IPS-18c (cell line): ENCODE data around the gene NPW.

Source experiments
- H3K4me3 ChIP-seq: 2 replicates; pipeline ENCODE4 v1.7.0; 2013; ENCODE audit warnings: low read depth, mild to moderate bottlenecking, low read length, moderate library complexity; ENCODE audit not compliant: insufficient read depth
- H3K9me3 ChIP-seq: one replicate; pipeline ENCODE4 v1.6.1; 2013; ENCODE audit warnings: mild to moderate bottlenecking, low read length, moderate library complexity; ENCODE audit not compliant: control insufficient read depth, insufficient read depth

The NPW gene

GRCh38 chr16:1997494-1998359 lies 21.9 kb upstream of the NPW start:
- H3K4me3 ChIP-seq, result no peak overlapping the region
- no peaks in the 10 kb centered on the region for H3K9me3 ChIP-seq

GRCh38 chr16:1998360-1998835 lies 21.2 kb upstream of the NPW start:
- Histone ChIP-seq H3K4me3 (no peak overlapping the region), H3K9me3 (no peaks in the 10 kb centered on the region)

DNA sequence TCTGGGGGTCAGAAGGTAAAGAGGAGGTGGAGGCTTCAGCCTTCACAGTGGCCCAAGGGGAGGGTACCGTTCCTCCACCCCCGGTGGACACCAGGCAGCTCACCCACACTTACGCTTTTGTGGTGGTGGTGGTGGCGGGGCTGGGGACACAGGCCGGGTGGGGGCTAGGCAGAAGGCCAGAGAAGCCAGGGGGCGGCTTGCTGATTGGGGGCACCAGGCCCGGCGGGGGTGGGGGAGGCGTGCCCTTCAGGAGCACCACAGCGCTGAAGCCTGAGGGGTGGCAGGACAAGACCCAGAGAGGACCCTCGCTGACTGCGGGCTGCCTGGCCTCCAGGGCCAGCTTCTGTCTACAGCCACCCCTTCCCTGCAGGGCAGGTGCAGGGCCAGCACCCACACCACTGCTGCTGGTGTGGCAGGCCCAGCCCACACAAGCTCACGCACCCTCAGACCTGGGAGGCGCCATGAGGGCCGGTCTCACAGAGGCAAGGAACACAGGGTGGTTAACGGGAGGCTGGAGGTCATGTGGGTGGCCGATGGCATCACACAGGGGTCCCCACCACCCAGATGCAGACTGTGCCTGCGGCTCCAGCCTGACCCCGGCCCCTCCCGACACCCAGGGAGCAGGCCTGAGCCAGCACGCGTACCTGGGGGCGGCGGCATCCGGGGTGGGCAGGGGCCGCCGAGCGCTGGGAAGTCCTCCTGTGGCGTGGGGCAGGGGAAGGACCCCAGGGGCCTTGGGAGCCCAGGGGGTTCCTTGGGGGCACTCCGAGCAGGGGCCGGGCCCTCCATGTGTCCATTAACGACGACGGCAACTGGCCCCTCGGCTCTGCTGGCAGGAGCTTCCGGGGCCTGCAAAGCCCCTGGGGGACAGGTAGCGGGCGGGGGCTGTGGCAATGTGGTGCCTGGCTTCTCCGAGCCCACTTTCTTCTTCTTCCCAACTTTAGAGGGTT lies 20.5 kb upstream of the NPW start:
- no peaks in the 10 kb centered on the region for H3K9me3 ChIP-seq
- no peak overlapping the region for H3K4me3 ChIP-seq

GRCh38 chr16:1999866-2000514 lies 19.6 kb upstream of the NPW start:
- no peak overlapping the region for H3K4me3 ChIP-seq
- no peaks in the 10 kb centered on the region for H3K9me3 ChIP-seq

DNA sequence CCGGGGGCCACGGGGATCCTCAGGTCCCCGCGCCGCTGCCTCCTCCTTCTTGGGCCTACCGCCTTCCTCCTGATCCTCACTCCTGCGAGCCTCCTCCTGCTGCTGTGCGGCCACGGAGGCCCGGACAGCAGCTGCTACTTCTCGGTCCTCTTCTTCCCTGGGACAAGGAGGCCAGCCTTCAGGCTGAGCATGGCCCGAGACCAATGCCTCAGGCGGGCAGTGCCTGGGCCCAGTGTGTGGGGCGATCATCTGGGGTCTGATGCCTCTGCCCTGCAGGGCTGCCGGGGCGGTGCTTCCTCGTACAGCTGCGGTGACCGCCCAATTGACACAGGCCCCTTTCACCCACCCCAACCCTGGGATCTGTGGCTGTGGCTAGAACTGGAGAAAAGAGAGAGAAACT lies 18.6 kb upstream of the NPW start:
- Histone ChIP-seq H3K4me3 (no peak overlapping the region), H3K9me3 (no peaks in the 10 kb centered on the region)

- Histone ChIP-seq H3K9me3 (no peaks in the 10 kb centered on the region), H3K4me3 (no peak overlapping the region)
These were observed 17.9 kb upstream of the NPW start for GRCh38 chr16:2001456-2002355.

GRCh38 chr16:2002406-2003230 lies 17.0 kb upstream of the NPW start:
- no peak overlapping the region for H3K4me3 ChIP-seq
- H3K9me3 ChIP-seq, result no peaks in the 10 kb centered on the region

DNA sequence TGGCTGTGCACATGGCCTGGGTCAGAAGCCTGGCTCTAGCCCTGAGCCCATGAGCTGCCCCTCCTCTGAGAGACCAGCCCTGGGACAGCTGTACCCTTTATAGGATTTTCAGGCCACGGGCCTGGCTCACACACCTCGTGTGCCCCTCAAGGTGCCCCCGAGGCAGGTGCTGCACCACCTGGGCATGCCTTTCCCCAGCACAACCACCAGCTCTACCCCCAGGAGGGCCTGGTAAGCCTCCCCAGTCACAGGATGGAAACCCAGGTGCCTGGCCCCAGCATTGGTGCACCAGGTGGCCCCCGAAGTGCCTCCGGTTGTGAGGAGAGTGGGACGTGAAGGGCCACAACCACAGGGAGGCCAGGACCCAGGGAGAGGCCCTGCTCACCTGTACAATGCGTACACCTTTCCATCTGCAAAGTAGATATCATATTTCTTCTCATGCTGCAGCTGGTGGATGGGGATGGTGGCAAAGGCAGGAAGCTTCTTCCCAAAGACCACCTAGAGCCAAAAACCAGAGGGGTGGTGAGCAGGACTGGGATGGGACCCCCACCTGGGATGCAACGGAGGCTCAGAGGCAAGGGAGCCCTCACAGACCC lies 16.3 kb upstream of the NPW start:
- Histone ChIP-seq H3K9me3 (no peaks in the 10 kb centered on the region), H3K4me3 (no peak overlapping the region)

- peak overlapping the region; percentile 6; the same call in 1 of the 2 replicates for H3K4me3 ChIP-seq
- H3K9me3 ChIP-seq, result no peaks in the 10 kb centered on the region
These were observed 15.6 kb upstream of the NPW start for GRCh38 chr16:2003827-2004641.

DNA sequence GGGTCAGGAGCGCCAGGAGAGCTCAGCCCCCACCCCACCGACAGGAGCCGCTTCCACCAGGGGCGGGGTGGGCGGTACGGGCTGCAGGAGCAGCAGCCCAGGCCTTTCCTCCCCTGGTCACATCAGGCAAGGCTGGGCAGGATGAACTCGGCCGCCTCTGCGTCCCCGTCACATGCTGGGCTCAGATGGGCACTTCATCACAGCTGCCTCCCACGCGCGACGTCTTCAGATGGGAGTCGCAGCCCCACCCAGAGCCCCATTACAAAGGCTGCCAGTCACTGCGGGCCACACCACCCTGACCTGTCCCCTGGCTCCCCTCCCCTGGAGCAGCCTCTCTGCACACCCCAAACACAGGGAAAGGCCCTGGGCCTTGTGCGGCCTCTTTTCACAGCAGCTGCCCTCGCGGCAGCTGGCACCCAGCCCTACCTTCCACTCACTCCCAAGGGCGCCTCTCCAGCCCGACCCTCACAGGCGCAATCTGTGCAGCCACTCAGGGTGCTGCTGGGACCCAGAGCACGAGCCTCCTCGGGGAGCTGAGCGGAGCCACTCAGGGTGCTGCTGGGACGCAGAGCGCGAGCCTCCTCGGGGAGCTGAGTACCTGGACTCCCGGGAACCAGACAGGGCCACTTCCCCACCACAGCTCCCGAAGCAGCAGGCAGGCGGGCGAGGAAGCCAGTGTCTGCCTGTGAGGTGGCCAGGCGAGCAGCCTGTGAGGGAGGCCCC lies 14.6 kb upstream of the NPW start:
- H3K9me3 ChIP-seq, result no peaks in the 10 kb centered on the region
- no peak overlapping the region for H3K4me3 ChIP-seq

DNA sequence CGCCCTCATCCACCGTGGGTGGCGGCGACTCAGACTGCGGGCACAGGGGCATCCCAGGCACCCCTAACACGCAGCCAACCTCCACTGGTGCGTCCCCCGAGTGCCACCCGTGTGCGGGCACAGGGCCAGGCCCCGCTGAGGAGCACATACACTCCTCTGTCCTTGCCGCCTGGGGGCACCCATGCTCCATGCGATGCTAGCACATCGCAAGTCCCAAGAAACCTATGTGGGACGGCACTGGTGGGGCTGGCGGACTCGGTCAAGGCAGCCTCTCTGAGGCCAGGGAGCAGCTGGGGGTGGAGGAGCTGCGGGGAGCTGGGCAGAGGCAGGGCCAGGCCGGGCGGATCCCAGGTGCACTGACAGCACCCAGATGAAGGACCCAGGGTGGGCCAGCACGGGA lies 13.9 kb upstream of the NPW start:
- Histone ChIP-seq H3K9me3 (no peaks in the 10 kb centered on the region), H3K4me3 (no peak overlapping the region)

- Histone ChIP-seq H3K9me3 (no peaks in the 10 kb centered on the region), H3K4me3 (no peak overlapping the region)
These were observed 13.3 kb upstream of the NPW start for GRCh38 chr16:2006317-2006716.

DNA sequence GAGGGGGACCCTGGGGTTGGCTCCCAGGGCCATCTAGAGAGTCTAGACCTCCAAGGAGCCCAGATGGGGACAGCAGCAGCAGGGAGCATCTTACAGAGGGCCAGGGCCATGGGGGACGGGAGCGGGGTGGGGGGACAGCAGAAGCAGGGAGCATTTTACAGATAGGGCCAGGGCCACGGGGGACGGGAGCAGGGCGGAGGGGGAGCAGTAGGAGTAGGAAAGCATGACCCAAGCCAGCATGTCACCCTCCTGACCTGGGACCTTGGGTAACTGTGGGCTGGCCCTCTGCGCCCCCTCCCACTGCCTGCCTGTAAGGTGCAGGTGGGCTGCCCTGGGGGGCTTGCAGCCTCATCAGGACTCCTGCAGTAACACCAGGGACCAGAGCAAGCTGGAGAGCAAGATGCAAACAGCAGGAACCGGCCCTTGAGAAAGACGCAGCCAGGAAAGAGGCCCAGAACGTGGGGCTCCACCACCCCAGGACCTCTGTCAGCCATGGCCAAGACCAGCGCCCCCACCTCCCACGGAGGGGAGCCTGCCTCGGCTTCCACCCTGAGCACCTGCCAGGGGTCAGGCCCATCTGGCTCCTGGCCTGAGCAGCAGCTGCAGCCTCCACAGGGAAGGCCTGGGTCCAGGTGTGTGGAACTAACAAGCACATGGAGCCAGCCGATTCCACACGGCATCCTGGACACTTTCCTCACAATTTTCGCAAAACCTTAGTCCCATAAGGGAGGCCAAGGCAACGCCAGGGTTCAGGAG lies 12.3 kb upstream of the NPW start:
- Histone ChIP-seq H3K4me3 (peak overlapping the region; percentile 15), H3K9me3 (no peaks in the 10 kb centered on the region)
